CD14-positive monocyte (primary cell): ENCODE data around the gene MEF2B. TPM values are rescaled to one million over a fixed set of nuclear protein-coding genes. Genes with fewer than 3 reads are reported as not detected.

Experiments
- DNase-seq, 3 donors: peaks; one replicate each; pipeline ENCODE4 v3.0.0-alpha.2; 2011 to 2022
- H2AFZ ChIP-seq: 2 replicates; pipeline ENCODE4 v1.6.0; 2012; ENCODE audit warnings: mild to moderate bottlenecking, low read depth, low read length, inconsistent platforms; ENCODE audit not compliant: insufficient read depth, poor library complexity, severe bottlenecking
- H3K27ac ChIP-seq, 2 donors: 1 replicate in 1 of 2; 2 replicates in 1 of 2; pipeline ENCODE4 v1.5.1; 2012 to 2013; ENCODE audit warnings: low read length in 2 of 2, control low read depth in 1 of 2, inconsistent platforms in 1 of 2, low read depth in 1 of 2, mild to moderate bottlenecking in 1 of 2
- H3K27me3 ChIP-seq, 2 donors: one replicate each; pipeline versions ENCODE4 v1.6.0 to v1.6.1; 2011 to 2013; ENCODE audit warnings: low read length in 2 of 2; ENCODE audit not compliant: control insufficient read depth in 2 of 2, insufficient read depth in 2 of 2
- H3K36me3 ChIP-seq, 2 donors: replicated peaks in 1 of 2; 1 replicate in 1 of 2; 2 replicates in 1 of 2; pipeline versions ENCODE4 v1.5.1 to v1.6.1; 2012 to 2013; ENCODE audit warnings: low read length in 2 of 2, control low read depth in 1 of 2, inconsistent platforms in 1 of 2, mild to moderate bottlenecking in 1 of 2; ENCODE audit not compliant: insufficient read depth in 2 of 2, control insufficient read depth in 1 of 2
- H3K4me1 ChIP-seq, 2 donors: 1 replicate in 1 of 2; 2 replicates in 1 of 2; pipeline versions ENCODE4 v1.5.1 to v1.6.1; 2012 to 2013; ENCODE audit warnings: low read length in 2 of 2, control low read depth in 1 of 2, inconsistent platforms in 1 of 2, mild to moderate bottlenecking in 1 of 2, moderate library complexity in 1 of 2; ENCODE audit not compliant: insufficient read depth in 2 of 2, control insufficient read depth in 1 of 2
- H3K4me2 ChIP-seq: replicated peaks from 2 replicates; pipeline ENCODE3; 2012; ENCODE audit warnings: low read length, moderate library complexity, mild to moderate bottlenecking; ENCODE audit not compliant: poor library complexity, severe bottlenecking; ENCODE audit errors: extremely low read depth
- H3K4me3 ChIP-seq, 3 experiments: fragments of 200-600 bp in 1 of 3; sonication (generic) in 1 of 3; replicated peaks in 1 of 3; 1 replicate in 2 of 3; 2 replicates in 1 of 3; pipeline ENCODE4 v1.5.1; 2011 to 2013; ENCODE audit warnings: low read length in 3 of 3, mild to moderate bottlenecking in 3 of 3, control low read depth in 2 of 3, low read depth in 2 of 3, inconsistent platforms in 1 of 3, moderate library complexity in 1 of 3
- H3K79me2 ChIP-seq: 2 replicates; pipeline ENCODE4 v1.6.0; 2012; ENCODE audit warnings: mild to moderate bottlenecking, control low read depth, inconsistent platforms, low read length, moderate library complexity; ENCODE audit not compliant: insufficient read depth
- H3K9ac ChIP-seq: 2 replicates; pipeline ENCODE4 v1.6.0; 2017; ENCODE audit warnings: low read length, mild to moderate bottlenecking; ENCODE audit not compliant: insufficient read depth, poor library complexity, severe bottlenecking
- H3K9me3 ChIP-seq, 2 donors: replicated peaks in 1 of 2; 1 replicate in 1 of 2; 2 replicates in 1 of 2; pipeline versions ENCODE4 v1.5.1 to v1.6.1; 2012 to 2013; ENCODE audit warnings: low read length in 2 of 2, control low read depth in 1 of 2; ENCODE audit not compliant: control insufficient read depth in 1 of 2, insufficient read depth in 1 of 2
- H4K20me1 ChIP-seq: 2 replicates; pipeline ENCODE4 v1.6.0; 2012; ENCODE audit warnings: mild to moderate bottlenecking, low read length, control low read depth, moderate library complexity; ENCODE audit not compliant: insufficient read depth
- H3K27ac Mint-ChIP-seq, 7 donors: one replicate each; pipeline ENCODE4 v1.8.0; 2020; ENCODE audit warnings: mild to moderate bottlenecking in 7 of 7, mixed read lengths in 7 of 7, moderate library complexity in 6 of 7, inconsistent platforms in 2 of 7
- H3K27me3 Mint-ChIP-seq, 3 donors: one replicate each; pipeline ENCODE4 v1.8.0; 2021 to 2022; ENCODE audit warnings: low read depth in 3 of 3, mild to moderate bottlenecking in 3 of 3, mixed read lengths in 3 of 3, moderate library complexity in 3 of 3, inconsistent platforms in 1 of 3
- H3K36me3 Mint-ChIP-seq, 2 donors: one replicate each; pipeline ENCODE4 v1.8.0; 2020; ENCODE audit warnings: mixed read lengths in 2 of 2, inconsistent platforms in 1 of 2, mild to moderate bottlenecking in 1 of 2
- H3K4me1 Mint-ChIP-seq: one replicate; pipeline ENCODE4 v1.8.0; 2020; ENCODE audit warnings: mild to moderate bottlenecking, mixed read lengths
- H3K4me3 Mint-ChIP-seq, 2 donors: one replicate each; pipeline ENCODE4 v1.8.0; 2020; ENCODE audit warnings: mild to moderate bottlenecking in 2 of 2, mixed read lengths in 2 of 2, moderate library complexity in 1 of 2
- H3K9me3 Mint-ChIP-seq, 7 donors: one replicate each; pipeline ENCODE4 v1.8.0; 2020 to 2022; ENCODE audit warnings: mixed read lengths in 7 of 7, mild to moderate bottlenecking in 6 of 7, moderate library complexity in 6 of 7, inconsistent platforms in 2 of 7
- WGBS: methylation state at CpG from one replicate; pipeline ENCODE4 v1.1.5; 2013; ENCODE audit warnings: missing lambda C conversion rate; ENCODE audit not compliant: insufficient coverage; 5-methylcytosine and 5-hydroxymethylcytosine counted together
- intact Hi-C, 2 donors: fragments of 100-400 bp; cut with micrococcal nuclease; formaldehyde crosslinking; loops; one replicate each; pipeline versions ENCODE4 v1.15.0 to v1.15.1; 2023
- polyA plus RNA-seq, 3 donors: library from polyadenylated mRNA; depleted of rRNA in 1 of 3; unstranded in 2 of 3; stranded (reverse) in 1 of 3; fragments of 300-500 nt in 2 of 3; fragments of >200 nt in 1 of 3; fragmentation: Illumina TruSeq in 2 of 3; gene quantifications; 1 replicate in 2 of 3; 2 replicates in 1 of 3; pipeline ENCODE4 v1.2.3, GENCODE V29; 2012 to 2021
- TF ChIP-seq, protein P1 (sequence below): fragments of 200-600 bp; IDR thresholded peaks from one replicate; pipeline ENCODE4 v1.8.0; 2022; ENCODE audit warnings: antibody characterized with exemption, mild to moderate bottlenecking

Gene MEF2B
- polyA plus RNA-seq, 3 donors: 0.15 to 1.8 (median 0.30) TPM

DNA sequence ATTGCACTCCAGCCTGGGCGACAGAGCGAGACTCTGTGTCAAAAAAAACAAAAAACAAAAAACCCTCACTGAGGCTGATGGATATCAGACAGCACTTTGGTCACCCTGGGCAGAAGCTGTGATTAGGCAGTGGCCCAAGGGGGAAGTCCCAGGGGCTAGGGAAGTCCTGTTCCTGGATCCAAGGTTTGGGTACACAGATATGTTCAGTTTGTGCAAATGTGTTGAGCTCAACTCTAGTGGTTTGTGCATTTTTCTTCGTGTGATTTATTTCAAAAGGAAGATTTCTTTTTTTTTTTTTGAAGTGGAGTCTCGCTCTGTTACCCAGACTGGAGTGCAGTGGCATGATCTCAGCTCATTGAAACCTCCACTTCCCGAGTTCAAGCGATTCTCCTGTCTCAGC, 12.3 kb downstream of the MEF2B start:
- DNase-seq: no peak
- Histone ChIP-seq H3K4me1 (no peaks in the 10 kb centered on the region), H3K27ac (no peak overlapping the region), H3K27me3 (no peaks in the 10 kb centered on the region), H3K9me3 (peaks cover 0 to 4% of the 10 kb centered on the region in 2 donors), H3K79me2 (no peaks in the 10 kb centered on the region), H3K9ac (no peak overlapping the region), H4K20me1 (no peaks in the 10 kb centered on the region), H3K4me3 (no peak overlapping the region), H3K4me2 (no peak overlapping the region), H2AFZ (no peak overlapping the region), H3K36me3 (peaks cover 0 to 7% of the 10 kb centered on the region in 2 donors)
- no CpG with 5 or more reads among the region's 6 CpGs for WGBS
- H3K27me3 Mint-ChIP-seq: peaks cover 0 to 2% (median 1%) of the 10 kb centered on the region in 3 donors
- H3K4me1 Mint-ChIP-seq: no peaks in the 10 kb centered on the region
- H3K9me3 Mint-ChIP-seq: peaks cover 0 to 8% (median 0%) of the 10 kb centered on the region in 7 donors
- no peak overlapping the region for H3K4me3 Mint-ChIP-seq
- H3K36me3 Mint-ChIP-seq: peaks cover 14 to 18% of the 10 kb centered on the region in 2 donors
- intact Hi-C loops: no loop called here
- TF ChIP-seq, protein P1, sequence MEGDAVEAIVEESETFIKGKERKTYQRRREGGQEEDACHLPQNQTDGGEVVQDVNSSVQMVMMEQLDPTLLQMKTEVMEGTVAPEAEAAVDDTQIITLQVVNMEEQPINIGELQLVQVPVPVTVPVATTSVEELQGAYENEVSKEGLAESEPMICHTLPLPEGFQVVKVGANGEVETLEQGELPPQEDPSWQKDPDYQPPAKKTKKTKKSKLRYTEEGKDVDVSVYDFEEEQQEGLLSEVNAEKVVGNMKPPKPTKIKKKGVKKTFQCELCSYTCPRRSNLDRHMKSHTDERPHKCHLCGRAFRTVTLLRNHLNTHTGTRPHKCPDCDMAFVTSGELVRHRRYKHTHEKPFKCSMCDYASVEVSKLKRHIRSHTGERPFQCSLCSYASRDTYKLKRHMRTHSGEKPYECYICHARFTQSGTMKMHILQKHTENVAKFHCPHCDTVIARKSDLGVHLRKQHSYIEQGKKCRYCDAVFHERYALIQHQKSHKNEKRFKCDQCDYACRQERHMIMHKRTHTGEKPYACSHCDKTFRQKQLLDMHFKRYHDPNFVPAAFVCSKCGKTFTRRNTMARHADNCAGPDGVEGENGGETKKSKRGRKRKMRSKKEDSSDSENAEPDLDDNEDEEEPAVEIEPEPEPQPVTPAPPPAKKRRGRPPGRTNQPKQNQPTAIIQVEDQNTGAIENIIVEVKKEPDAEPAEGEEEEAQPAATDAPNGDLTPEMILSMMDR: no peak
- no peak overlapping the region for H3K27ac Mint-ChIP-seq

DNA sequence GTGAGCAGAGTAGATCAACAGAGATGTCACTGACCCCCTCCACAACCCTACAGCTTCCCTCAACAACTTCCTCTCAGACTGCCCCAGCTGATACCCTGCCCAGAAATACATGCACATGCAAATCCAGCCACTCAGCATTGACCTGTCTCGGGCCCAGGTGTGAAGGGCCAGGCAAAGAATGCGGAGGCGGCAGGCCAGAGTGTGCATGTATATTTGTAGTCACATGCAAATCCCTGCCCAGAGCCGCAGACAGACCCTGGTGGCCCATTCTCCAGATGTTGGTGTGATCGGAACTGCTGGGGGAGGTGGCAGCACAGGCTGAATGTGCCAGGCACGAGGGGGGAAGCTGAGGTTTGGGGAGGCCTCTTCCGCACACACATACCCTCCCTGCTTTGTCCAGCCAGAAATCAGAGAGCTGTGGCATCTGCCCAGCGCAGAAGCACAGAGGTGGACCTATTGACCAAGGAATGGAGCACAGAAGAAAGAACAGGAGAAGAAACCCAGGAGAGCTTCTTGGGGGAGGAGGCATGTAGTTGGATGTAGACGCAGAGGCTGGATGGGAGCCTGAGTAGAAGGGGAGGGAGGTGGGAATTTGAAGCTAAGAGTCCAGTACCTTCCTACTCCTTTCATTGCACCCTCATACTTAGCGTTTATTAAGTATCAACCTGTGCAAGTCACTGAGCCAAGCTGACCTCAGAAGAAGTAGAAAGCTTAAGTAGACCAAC, 14.4 kb downstream of the MEF2B start:
- H3K4me2 ChIP-seq: no peak overlapping the region
- intact Hi-C loops: no loop called here
- H4K20me1 ChIP-seq: no peaks in the 10 kb centered on the region
- no peak overlapping the region for H2AFZ ChIP-seq
- H3K36me3 Mint-ChIP-seq: peaks cover 14 to 18% of the 10 kb centered on the region in 2 donors
- no peaks in the 10 kb centered on the region for H3K4me1 Mint-ChIP-seq
- peaks cover 0 to 1% (median 0%) of the 10 kb centered on the region in 3 donors for H3K27me3 Mint-ChIP-seq
- H3K9me3 ChIP-seq: no peaks in the 10 kb centered on the region
- no peaks in the 10 kb centered on the region for H3K27me3 ChIP-seq
- TF ChIP-seq, protein P1: no peak
- H3K9ac ChIP-seq: no peak overlapping the region
- no peak overlapping the region for H3K27ac Mint-ChIP-seq
- H3K9me3 Mint-ChIP-seq: peaks cover 0 to 8% (median 0%) of the 10 kb centered on the region in 7 donors
- no peaks in the 10 kb centered on the region for H3K79me2 ChIP-seq
- 100% methylated on average over 4 of the region's 10 CpGs for WGBS
- H3K4me3 Mint-ChIP-seq: no peak overlapping the region
- H3K4me3 ChIP-seq: no peak overlapping the region
- DNase-seq: no peak
- no peaks in the 10 kb centered on the region for H3K4me1 ChIP-seq
- H3K27ac ChIP-seq: no peak overlapping the region
- peaks cover 0 to 7% of the 10 kb centered on the region in 2 donors for H3K36me3 ChIP-seq
